KG1 (cell line): ENCODE measurements around the gene MAP1LC3C.

Experiments
- DNase-seq: peaks from one replicate; lab custom pipeline; 2025; lab: John Stamatoyannopoulos, UW

Gene MAP1LC3C

GRCh38 chr1:241999026-241999425 is at the start of gene MAP1LC3C:
MAP1LC3C (minus strand) TSS chr1:241999098; CDS start chr1:241999008, 90 bp downstream.
- no peak for DNase-seq

- DNase-seq: no peak
Measured at GRCh38 chr1:242043165-242043564, 44.3 kb upstream of the MAP1LC3C start.

- DNase-seq: no peak
Measured at GRCh38 chr1:242034392-242034791, 35.5 kb upstream of the MAP1LC3C start.

- DNase-seq: no peak
Measured at GRCh38 chr1:242033447-242033846, 34.5 kb upstream of the MAP1LC3C start.

- DNase-seq: no peak
Measured at GRCh38 chr1:242030071-242030470, 31.2 kb upstream of the MAP1LC3C start.

GRCh38 chr1:242025681-242026080 is 26.8 kb upstream of the MAP1LC3C start:
- DNase-seq: no peak

GRCh38 chr1:242023805-242024204 is 24.9 kb upstream of the MAP1LC3C start:
- DNase-seq: no peak

- no peak for DNase-seq
Measured at GRCh38 chr1:242019018-242019417, 20.1 kb upstream of the MAP1LC3C start.

GRCh38 chr1:242017580-242018233 is 18.8 kb upstream of the MAP1LC3C start:
- no peak for DNase-seq

GRCh38 chr1:242016479-242016878 is 17.6 kb upstream of the MAP1LC3C start:
- DNase-seq: no peak

- no peak for DNase-seq
Measured at GRCh38 chr1:242011894-242012660, 13.2 kb upstream of the MAP1LC3C start.

GRCh38 chr1:242008826-242009495 is 10.1 kb upstream of the MAP1LC3C start:
- no peak for DNase-seq

- DNase-seq: no peak
Measured at GRCh38 chr1:242006976-242007375, 8.1 kb upstream of the MAP1LC3C start.

- DNase-seq: no peak
Measured at GRCh38 chr1:242005866-242006535, 7.1 kb upstream of the MAP1LC3C start.

- DNase-seq: no peak
Measured at GRCh38 chr1:242004751-242005495, 6.0 kb upstream of the MAP1LC3C start.

GRCh38 chr1:242002510-242002909 is 3.6 kb upstream of the MAP1LC3C start:
- no peak for DNase-seq

- DNase-seq: no peak
Measured at GRCh38 chr1:242002072-242002471, 3.2 kb upstream of the MAP1LC3C start.

- DNase-seq: no peak
Measured at GRCh38 chr1:242000434-242000833, 1.5 kb upstream of the MAP1LC3C start.

GRCh38 chr1:241998412-241998921 is 431 bp downstream of the MAP1LC3C start:
- peak; percentile 2 for DNase-seq

- no peak for DNase-seq
Measured at GRCh38 chr1:241997401-241997998, 1.4 kb downstream of the MAP1LC3C start.

GRCh38 chr1:241994171-241994570 is 4.7 kb downstream of the MAP1LC3C start:
- DNase-seq: no peak
